Neural cell (in vitro differentiated cells): ENCODE results near the gene VSIG8. TPM values are rescaled to one million over a fixed set of nuclear protein-coding genes. Genes with fewer than 3 reads are reported as not detected.

ENCODE experiments used
- H2AFZ ChIP-seq: fragments of 200-600, 300-800 bp; sonication (generic), shearing (Covaris generic); 2 replicates; pipeline ENCODE4 v1.6.0; 2014; ENCODE audit warnings: low read depth, mild to moderate bottlenecking, antibody characterized with exemption, low read length, moderate library complexity
- H3F3A ChIP-seq: fragments of 200-600 bp; shearing (Covaris generic); 2 replicates; pipeline ENCODE4 v1.6.1; 2016; ENCODE audit warnings: mild to moderate bottlenecking, moderate library complexity, mixed read lengths, antibody characterized with exemption, low read length; ENCODE audit not compliant: insufficient read depth, poor library complexity, severe bottlenecking
- H3K27ac ChIP-seq: fragments of 200-600, 300-800 bp; sonication (generic), shearing (Covaris generic); 2 replicates; pipeline ENCODE4 v1.5.1; 2014; ENCODE audit warnings: mild to moderate bottlenecking, low read length, moderate library complexity
- H3K27me3 ChIP-seq: fragments of 300-800, 200-600 bp; sonication (generic), shearing (Covaris generic); 2 replicates; pipeline ENCODE4 v1.6.0; 2014; ENCODE audit warnings: mild to moderate bottlenecking, low read depth, low read length, moderate library complexity; ENCODE audit not compliant: insufficient read depth
- H3K36me3 ChIP-seq: fragments of 300-800, 200-600 bp; sonication (generic), shearing (Covaris generic); 2 replicates; pipeline ENCODE4 v1.5.1; 2014; ENCODE audit warnings: mild to moderate bottlenecking, antibody characterized with exemption, low read length, moderate library complexity; ENCODE audit not compliant: insufficient read depth
- H3K4me2 ChIP-seq: fragments of 300-800, 200-600 bp; sonication (generic), shearing (Covaris generic); 2 replicates; pipeline ENCODE4 v1.6.0; 2014; ENCODE audit warnings: mild to moderate bottlenecking, low read length
- H3K4me3 ChIP-seq: fragments of 300-800, 200-600 bp; sonication (generic), shearing (Covaris generic); 2 replicates; pipeline ENCODE4 v1.5.1; 2014; ENCODE audit warnings: mild to moderate bottlenecking, low read length, moderate library complexity
- H3K79me2 ChIP-seq: fragments of 200-600 bp; shearing (Covaris generic); replicated peaks from 2 replicates; pipeline ENCODE4 v1.6.0; 2014; ENCODE audit warnings: mild to moderate bottlenecking, low read length, moderate library complexity; ENCODE audit not compliant: insufficient read depth
- H3K9ac ChIP-seq: fragments of 300-800, 200-600 bp; sonication (generic), shearing (Covaris generic); 2 replicates; pipeline ENCODE4 v1.6.1; 2016; ENCODE audit warnings: mild to moderate bottlenecking, low read length, mixed read lengths
- H3K9me2 ChIP-seq: fragments of 200-600 bp; shearing (Covaris generic); 2 replicates; pipeline ENCODE4 v1.6.1; 2016; ENCODE audit warnings: mild to moderate bottlenecking, low read length, mixed read lengths; ENCODE audit not compliant: insufficient read depth
- H3K9me3 ChIP-seq: fragments of 200-600, 300-800 bp; sonication (generic), shearing (Covaris generic); 2 replicates; pipeline ENCODE4 v1.6.1; 2016; ENCODE audit warnings: mild to moderate bottlenecking, mixed run types, low read length, moderate library complexity, mixed read lengths
- H4K20me1 ChIP-seq: fragments of 200-600 bp; shearing (Covaris generic); 2 replicates; pipeline ENCODE4 v1.6.1; 2016; ENCODE audit warnings: mild to moderate bottlenecking, mixed run types; ENCODE audit not compliant: insufficient read depth
- EP300 ChIP-seq: fragments of 450-650 bp; conservative IDR thresholded peaks from 2 replicates; pipeline ENCODE4 v1.6.1; 2014; ENCODE audit warnings: antibody characterized with exemption, mild to moderate bottlenecking, moderate library complexity; ENCODE audit not compliant: poor library complexity, severe bottlenecking
- EZH2 ChIP-seq: fragments of 200-600, 300-800 bp; shearing (Covaris generic), sonication (generic); IDR thresholded peaks from 2 replicates; pipeline ENCODE4 v1.6.1; 2014; ENCODE audit warnings: antibody characterized with exemption, low read length, borderline replicate concordance, mild to moderate bottlenecking; ENCODE audit not compliant: insufficient read depth, poor library complexity, severe bottlenecking
- MXI1 ChIP-seq: fragments of 450-650 bp; conservative IDR thresholded peaks from 2 replicates; pipeline ENCODE4 v1.6.1; 2014; ENCODE audit warnings: antibody characterized with exemption, mild to moderate bottlenecking; ENCODE audit not compliant: poor library complexity, severe bottlenecking
- POLR2AphosphoS5 ChIP-seq: IDR thresholded peaks from 2 replicates; pipeline ENCODE4 v1.6.1; 2012
- REST ChIP-seq: IDR thresholded peaks from 2 replicates; pipeline ENCODE4 v1.6.1; 2012; ENCODE audit warnings: borderline replicate concordance
- SMC3 ChIP-seq: fragments of 450-650 bp; conservative IDR thresholded peaks from 2 replicates; pipeline ENCODE4 v1.6.1; 2014; ENCODE audit warnings: antibody characterized with exemption, mild to moderate bottlenecking, moderate library complexity; ENCODE audit not compliant: poor library complexity
- TAF1 ChIP-seq: IDR thresholded peaks from 2 replicates; pipeline ENCODE4 v1.6.1; 2012; ENCODE audit warnings: low read depth
- polyA plus RNA-seq: library from polyadenylated mRNA; depleted of rRNA; stranded (reverse); fragments of >200 nt; gene quantifications from 2 replicates; pipeline ENCODE4 v1.2.3, GENCODE V29; 2014

The VSIG8 gene
- polyA plus RNA-seq, 1 donor from 2014 or later: 0.37 TPM

GRCh38 chr1:159831412-159832141 is 30.9 kb downstream of the VSIG8 start:
- TF ChIP-seq TAF1 (no peak), REST (peak; percentile 57), POLR2AphosphoS5 (peak; percentile 85), EP300 (peak; percentile 31)
- Histone ChIP-seq H3K27ac (no peak overlapping the region), H2AFZ (no peak overlapping the region), H3K27me3 (peaks cover 82% of the 10 kb centered on the region), H3K4me2 (peak overlapping the region; percentile 45), H3K79me2 (no peaks in the 10 kb centered on the region), H3K9me2 (no peaks in the 10 kb centered on the region), H3K9me3 (no peaks in the 10 kb centered on the region), H3F3A (no peaks in the 10 kb centered on the region), H3K36me3 (no peaks in the 10 kb centered on the region), H3K9ac (no peak overlapping the region), H4K20me1 (no peaks in the 10 kb centered on the region), H3K4me3 (peak overlapping the region; percentile 52)

DNA sequence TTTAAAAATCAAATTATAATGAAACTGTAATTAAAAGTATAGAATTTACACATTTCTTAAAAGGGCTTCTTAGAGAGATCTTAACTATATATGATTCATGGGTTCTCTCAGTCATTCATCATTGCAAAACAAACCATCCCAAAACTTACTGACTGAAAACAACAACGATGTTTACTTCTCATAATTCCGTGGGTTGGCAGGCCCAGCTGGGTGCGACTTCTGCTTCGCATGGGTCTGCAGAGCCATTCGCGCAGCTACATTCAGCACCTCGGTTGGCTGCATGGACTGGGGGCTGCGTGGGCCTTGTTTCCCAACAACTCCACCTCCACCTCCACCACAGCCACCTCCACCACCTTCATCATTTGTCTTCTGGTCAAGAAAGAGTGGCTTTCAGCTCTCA is 31.7 kb downstream of the VSIG8 start:
- peaks cover 82% of the 10 kb centered on the region for H3K27me3 ChIP-seq
- H3F3A ChIP-seq: no peaks in the 10 kb centered on the region
- peak overlapping the region; percentile 52 for H3K4me3 ChIP-seq

More for the DNA sequence above, 31.7 kb downstream of the VSIG8 start:
- H3K79me2 ChIP-seq: no peaks in the 10 kb centered on the region
- TF ChIP-seq POLR2AphosphoS5: no peak
- no peak for TF ChIP-seq REST
- no peak for TF ChIP-seq EP300
- no peak for TF ChIP-seq EZH2
- TF ChIP-seq SMC3: no peak
- no peak for TF ChIP-seq MXI1
- no peak overlapping the region for H3K4me2 ChIP-seq
- H3K9me2 ChIP-seq: no peaks in the 10 kb centered on the region
- H2AFZ ChIP-seq: no peak overlapping the region
- H3K27ac ChIP-seq: no peak overlapping the region
- no peaks in the 10 kb centered on the region for H3K36me3 ChIP-seq
- no peak overlapping the region for H3K9ac ChIP-seq
- no peaks in the 10 kb centered on the region for H4K20me1 ChIP-seq
- no peaks in the 10 kb centered on the region for H3K9me3 ChIP-seq
